Activated naive CD8-positive, alpha-beta T cell treated with anti-CD3 and anti-CD28 coated beads, Interleukin-2, amount 50 U/mL, for 16 hours (primary cell): ENCODE results near the gene IQCB1.
"Not testable (repeated sequence)": the region's sequence is repeated elsewhere in the genome, so short reads cannot be mapped to it uniquely, and the experiment has no call there.

Experiments
- DNase-seq: peaks from one replicate; pipeline ENCODE4 v3.0.0-alpha.2; 2020; ENCODE audit warnings: low read depth, low spot score

The IQCB1 gene

GRCh38 chr3:121834671-121835464 lies at the start of gene IQCB1, which contains the start of gene EAF2:
IQCB1 (minus strand) TSS chr3:121835060; CDS start chr3:121828960, 6,100 bp downstream.
EAF2 (plus strand) TSS chr3:121835209; CDS start chr3:121835286, 77 bp downstream.
- peak; percentile 87 for DNase-seq

DNA sequence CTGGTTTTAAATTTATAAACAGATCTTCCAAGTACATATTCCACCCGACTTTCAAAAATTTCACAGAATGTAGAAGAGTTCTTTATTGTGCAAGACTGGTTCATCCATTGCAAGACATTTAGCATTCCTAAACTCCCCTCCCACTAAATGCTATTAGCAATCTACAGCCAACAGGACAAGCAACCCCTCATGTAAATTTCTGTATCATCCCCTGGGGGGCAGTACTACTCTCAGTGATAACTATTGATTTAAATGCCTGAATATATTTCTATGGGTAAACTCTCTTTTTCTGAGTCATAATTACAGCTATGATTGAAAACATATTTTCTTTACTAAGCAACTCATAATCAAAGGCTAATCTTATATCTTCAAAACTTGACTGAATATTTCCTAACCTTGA lies 48.6 kb upstream of the IQCB1 start:
- no peak for DNase-seq

DNA sequence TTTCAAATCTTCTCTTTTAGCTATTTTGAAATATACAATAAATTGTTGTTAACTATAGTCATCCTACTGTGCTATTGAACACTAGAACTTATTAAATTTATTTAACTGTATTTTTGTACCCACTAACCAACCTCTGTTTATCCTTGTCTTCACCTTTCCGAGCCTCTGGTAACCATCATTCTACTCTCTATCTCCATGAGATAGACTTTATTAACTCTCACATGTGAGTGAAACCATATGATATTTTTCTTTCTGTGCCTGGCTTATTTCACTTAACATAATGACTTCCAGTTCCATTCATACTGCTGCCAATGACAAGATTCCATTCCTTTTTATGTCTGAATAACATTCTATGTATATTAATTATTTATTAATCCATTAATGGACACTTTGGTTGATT lies 43.6 kb upstream of the IQCB1 start:
- no peak for DNase-seq

GRCh38 chr3:121871430-121871829 lies 36.6 kb upstream of the IQCB1 start:
- DNase-seq: no peak

GRCh38 chr3:121870717-121871116 lies 35.9 kb upstream of the IQCB1 start:
- DNase-seq: no peak

GRCh38 chr3:121869736-121870135 lies 34.9 kb upstream of the IQCB1 start:
- no peak for DNase-seq

DNA sequence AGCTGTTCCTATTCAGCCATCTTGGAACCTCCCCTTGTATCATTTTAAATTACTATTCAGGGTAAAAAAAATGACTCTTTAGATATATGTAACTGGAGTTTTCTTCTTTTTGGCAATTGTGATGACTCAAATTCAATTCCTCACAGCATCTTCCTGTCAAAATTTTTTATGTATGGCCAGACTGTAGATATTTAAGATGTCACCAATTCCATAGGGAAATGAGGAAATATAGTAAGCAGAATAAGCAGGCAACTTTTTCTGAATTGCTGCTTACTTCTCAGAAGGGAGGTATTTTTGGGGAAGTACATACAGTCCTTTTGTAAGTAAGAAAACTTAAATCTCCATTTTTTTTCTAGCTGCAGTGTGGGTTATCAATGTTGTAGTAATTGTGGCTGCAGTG lies 28.9 kb upstream of the IQCB1 start:
- no peak for DNase-seq

GRCh38 chr3:121863247-121863646 lies 28.4 kb upstream of the IQCB1 start:
- DNase-seq: not testable (repeated sequence)

- DNase-seq: not testable (repeated sequence)
Measured at GRCh38 chr3:121857778-121858177, 22.9 kb upstream of the IQCB1 start.

- no peak for DNase-seq
Measured at GRCh38 chr3:121855555-121855954, 20.7 kb upstream of the IQCB1 start.

DNA sequence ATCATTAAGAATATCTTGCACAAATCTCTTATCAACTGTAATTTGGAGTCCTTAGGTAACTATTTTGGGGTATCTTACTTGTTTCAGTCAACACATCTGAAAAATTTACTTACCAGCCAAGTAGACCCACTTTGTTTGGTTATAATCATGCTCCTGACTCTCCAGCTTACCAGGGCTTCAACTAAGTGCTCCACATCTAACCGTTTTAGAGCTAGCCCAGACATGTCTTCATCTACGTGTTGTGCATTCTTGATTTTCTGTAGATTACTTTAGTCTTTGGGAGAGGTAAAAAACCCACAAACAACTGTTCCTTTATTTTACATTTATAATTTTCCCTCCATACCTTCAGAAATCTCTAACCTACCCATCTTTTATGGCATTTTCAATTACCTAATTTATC lies 17.4 kb upstream of the IQCB1 start:
- DNase-seq: no peak

- no peak for DNase-seq
Measured at GRCh38 chr3:121844892-121845291, 10.0 kb upstream of the IQCB1 start.

GRCh38 chr3:121839962-121840361 lies 5.1 kb upstream of the IQCB1 start:
- DNase-seq: no peak

DNA sequence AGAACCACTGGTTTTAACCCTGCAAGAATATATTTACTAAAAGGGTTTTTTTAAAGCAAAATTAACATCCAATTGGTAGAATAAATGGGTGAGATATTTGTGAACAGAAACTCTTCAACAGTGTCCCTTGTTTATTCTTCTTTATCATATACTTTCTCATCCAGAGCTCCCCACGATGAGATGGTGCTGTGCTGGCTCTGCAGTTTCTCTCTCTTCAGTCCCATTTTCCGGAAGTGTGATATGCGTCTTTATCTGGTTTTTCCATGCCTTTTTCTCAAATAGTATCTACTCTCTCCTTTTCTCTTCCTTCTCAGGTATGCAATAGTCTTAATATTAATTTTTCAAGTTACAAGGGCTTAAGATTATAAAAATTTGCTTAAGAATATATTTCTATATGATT lies 1.6 kb upstream of the IQCB1 start:
- DNase-seq: no peak

GRCh38 chr3:121836064-121836463 lies 1.2 kb upstream of the IQCB1 start:
- no peak for DNase-seq

GRCh38 chr3:121835465-121835801 lies 573 bp upstream of the IQCB1 start:
- DNase-seq: no peak

DNA sequence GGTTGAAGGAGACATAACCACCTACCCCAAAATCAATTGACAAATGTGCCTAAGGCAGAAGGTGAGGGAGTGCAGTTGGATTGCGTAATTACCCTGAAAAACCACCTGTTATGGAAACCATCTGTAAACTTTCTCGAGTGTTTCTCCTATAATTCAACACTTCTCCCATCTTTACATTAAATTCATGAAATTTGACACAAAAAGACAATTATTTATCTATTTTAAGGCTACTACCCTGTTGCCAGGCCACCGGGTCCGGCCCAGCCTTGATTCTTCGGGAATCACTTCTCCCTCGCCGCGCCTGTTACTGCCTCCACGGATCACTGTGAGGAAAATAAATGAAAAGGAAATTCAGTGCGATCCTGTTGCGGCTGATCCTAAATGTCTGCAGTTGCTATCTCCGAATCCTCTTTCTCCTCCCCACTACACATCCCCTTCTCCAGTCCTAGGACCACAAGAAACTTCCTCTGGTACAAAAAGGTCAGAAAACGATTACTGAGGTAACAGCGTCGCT lies 646 bp downstream of the IQCB1 start:
- no peak for DNase-seq

- DNase-seq: no peak
Measured at GRCh38 chr3:121822973-121823372, 11.9 kb downstream of the IQCB1 start.

DNA sequence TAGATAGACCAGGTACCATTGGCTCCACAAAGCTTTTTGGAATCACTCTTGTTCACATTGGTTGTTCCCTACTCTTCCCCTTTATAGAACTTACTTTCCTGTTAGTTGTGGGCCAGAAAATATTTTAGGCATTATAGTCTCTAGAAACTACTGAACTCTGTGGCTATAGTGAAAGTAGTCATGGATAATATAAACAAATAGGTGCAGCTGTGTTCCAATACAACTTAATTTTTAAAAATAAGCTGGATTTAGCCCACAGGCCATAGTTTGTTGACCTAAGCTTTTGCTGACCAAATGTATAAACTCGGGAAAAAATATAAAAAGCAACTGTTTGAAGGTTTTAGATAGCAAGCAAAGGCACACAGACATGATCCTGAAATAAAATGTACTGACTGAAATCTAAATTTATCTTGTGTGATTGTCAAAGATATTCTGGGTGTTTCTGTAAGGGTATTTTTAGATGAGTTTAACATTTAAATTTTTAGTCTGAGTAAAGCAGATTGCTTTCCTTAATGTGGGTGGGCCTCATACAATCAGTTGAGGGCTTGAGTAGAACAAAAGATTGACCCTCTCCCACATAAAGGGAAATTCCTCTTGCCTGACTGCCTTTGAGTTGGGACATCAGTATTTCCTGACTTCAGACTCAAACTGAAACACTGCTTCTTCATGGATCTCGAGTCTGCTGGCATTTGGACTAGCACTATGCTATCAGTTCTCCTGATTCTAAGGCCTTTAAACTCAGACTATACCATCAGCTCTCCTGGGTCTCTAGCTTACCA lies 13.2 kb downstream of the IQCB1 start:
- no peak for DNase-seq

DNA sequence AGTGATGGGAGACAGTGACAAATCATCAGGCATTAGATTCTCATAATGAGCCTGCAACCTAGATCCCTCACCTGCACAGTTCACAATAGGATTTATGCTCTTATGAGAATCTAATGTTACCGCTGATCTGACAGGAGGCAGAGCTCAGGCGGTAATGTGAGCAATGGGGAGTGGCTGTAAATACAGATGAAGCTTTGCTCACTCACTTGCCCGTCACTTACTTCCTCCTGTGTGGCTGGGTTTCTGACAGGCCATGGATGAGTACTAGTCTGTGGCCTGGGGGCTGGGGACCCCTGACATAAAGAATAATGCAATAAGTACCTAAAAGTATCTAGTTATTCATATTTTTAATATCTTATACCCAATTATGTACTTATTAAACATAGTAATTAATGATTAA lies 15.6 kb downstream of the IQCB1 start:
- DNase-seq: no peak

- no peak for DNase-seq
Measured at GRCh38 chr3:121818578-121818977, 16.3 kb downstream of the IQCB1 start.

GRCh38 chr3:121817753-121818152 lies 17.1 kb downstream of the IQCB1 start:
- no peak for DNase-seq

DNA sequence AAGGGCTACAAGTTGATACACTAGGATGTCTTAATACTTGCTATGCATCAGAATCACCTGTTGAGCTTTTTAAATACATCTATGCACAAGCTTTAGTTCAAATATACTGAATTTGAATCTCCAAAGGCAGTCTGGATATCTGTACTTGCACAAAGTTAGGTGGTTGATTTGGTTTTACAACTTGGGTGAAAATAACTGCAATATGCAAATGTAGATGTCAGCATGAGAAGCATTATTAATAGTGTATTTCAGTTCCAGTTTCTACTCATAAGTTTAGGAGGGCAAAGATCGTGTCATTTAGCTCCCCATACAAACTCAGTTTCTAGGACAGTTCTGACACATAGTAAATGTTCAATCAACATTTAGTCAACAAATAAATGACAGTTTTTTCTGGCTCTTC lies 25.6 kb downstream of the IQCB1 start:
- DNase-seq: no peak
